Ovary (tissue), 3 donors: ENCODE measurements around the gene CHM.

ENCODE experiments used
- CTCF ChIP-seq, 3 donors: fragments of 450-650 bp in 2 of 3; fragments of 200-600 bp in 1 of 3; IDR thresholded peaks; one replicate each; pipeline versions ENCODE4 v1.5.1 to v1.8.0; 2016 to 2022; ENCODE audit warnings: antibody characterized with exemption in 3 of 3, mild to moderate bottlenecking in 1 of 3
- POLR2A ChIP-seq: fragments of 450-650 bp; IDR thresholded peaks from one replicate; pipeline ENCODE4 v1.6.1; 2017; ENCODE audit warnings: antibody characterized with exemption, mild to moderate bottlenecking, moderate library complexity
- donor health status: DM: no; HTN: no; CAD: no.

GRCh38 chrX:85995641-85996040 lies 51.7 kb downstream of the CHM start:
- TF ChIP-seq CTCF (IDR thresholded peaks at IDR 0.05) (no peak), POLR2A (no peak)
